Esophagus muscularis mucosa (tissue), 4 donors: ENCODE measurements around the gene OR6C4.
"Not testable (repeated sequence)": the region's sequence is repeated elsewhere in the genome, so short reads cannot be mapped to it uniquely, and the experiment has no call there.

ENCODE experiments used
- CTCF ChIP-seq, 3 experiments: fragments of 200-600 bp in 2 of 3; fragments of 450-650 bp in 1 of 3; sonication (generic) in 2 of 3; IDR thresholded peaks; one replicate each; pipeline ENCODE4 v1.5.1; 2017 to 2019; ENCODE audit warnings: antibody characterized with exemption in 3 of 3, mild to moderate bottlenecking in 2 of 3, moderate library complexity in 1 of 3
- EP300 ChIP-seq: sonication (generic); formaldehyde crosslinking; IDR thresholded peaks from one replicate; pipeline ENCODE4 v1.6.1; 2017; ENCODE audit warnings: antibody characterized with exemption
- POLR2A ChIP-seq: fragments of 450-650 bp; IDR thresholded peaks from one replicate; pipeline ENCODE4 v1.6.1; 2017; ENCODE audit warnings: antibody characterized with exemption, moderate library complexity, mild to moderate bottlenecking, low read depth
- POLR2AphosphoS5 ChIP-seq, 2 donors: sonication (generic); formaldehyde crosslinking; IDR thresholded peaks; one replicate each; pipeline ENCODE4 v1.6.1; 2017; ENCODE audit warnings: antibody characterized with exemption in 2 of 2

GRCh38 chr12:55570689-55571088 lies 21.3 kb downstream of the OR6C4 start:
- TF ChIP-seq CTCF (IDR thresholded peaks at IDR 0.05); POLR2A; POLR2AphosphoS5 (IDR thresholded peaks at IDR 0.05); EP300: not testable (repeated sequence)
